Colonic mucosa (tissue), 2 donors: ENCODE data around the gene TRIM43. TPM values are rescaled to one million over a fixed set of nuclear protein-coding genes. Genes with fewer than 3 reads are reported as not detected.

Experiments
- total RNA-seq, 2 donors: library from RNA; stranded (reverse); fragmentation: NEBNext Ultra II Directional in 1 of 2; extraction: Animal tissue kit (Norgen Biotek cat#: 25700) in 1 of 2; gene quantifications; one replicate each; pipeline ENCODE4 v1.2.1, GENCODE V29; 2021
- donor health status: DM: no; HTN: no; CAD: no.
- donor health status: DM: no; HTN: no; CAD: no.

TRIM43 gene
- total RNA-seq, 2 donors from 2014 or later: not detected

Other genes starting within 250 kb of the TRIM43 start
- 10 to 100 TPM; 21.0 to 28.9 TPM for gene FAHD2A, start 189.3 kb upstream of the TRIM43 start, total RNA-seq
- not detected for gene TRIM43B, start 107.2 kb upstream of the TRIM43 start, total RNA-seq